Tibial nerve (tissue), 4 donors: ENCODE results near the gene NOD2.

Source experiments
- CTCF ChIP-seq, 5 experiments: fragments of 200-600 bp in 3 of 5; fragments of 450-650 bp in 2 of 5; sonication (generic) in 3 of 5; IDR thresholded peaks; one replicate each; pipeline ENCODE4 v1.5.1; 2016 to 2019; ENCODE audit warnings: antibody characterized with exemption in 5 of 5, mild to moderate bottlenecking in 3 of 5, moderate library complexity in 2 of 5
- EP300 ChIP-seq, 2 donors: sonication (generic); formaldehyde crosslinking; IDR thresholded peaks; one replicate each; pipeline ENCODE4 v1.6.1; 2017; ENCODE audit warnings: antibody characterized with exemption in 2 of 2, mild to moderate bottlenecking in 1 of 2
- POLR2A ChIP-seq, 2 donors: fragments of 450-650 bp; IDR thresholded peaks; one replicate each; pipeline ENCODE4 v1.6.1; 2017; ENCODE audit warnings: antibody characterized with exemption in 2 of 2, mild to moderate bottlenecking in 2 of 2, moderate library complexity in 2 of 2

GRCh38 chr16:50724306-50724705 lies 30.9 kb downstream of the NOD2 start:
- no peak for TF ChIP-seq CTCF (IDR thresholded peaks at IDR 0.05)
- no peak for TF ChIP-seq POLR2A (IDR thresholded peaks at IDR 0.05)
- no peak for TF ChIP-seq EP300 (IDR thresholded peaks at IDR 0.05)
